Spleen (tissue), 7 donors: Measurements from ENCODE around the gene TMEM131L.

Source experiments
- CTCF ChIP-seq, 11 experiments: fragments of 200-600 bp in 7 of 11; fragments of 450-650 bp in 4 of 11; sonication (generic) in 4 of 11; IDR thresholded peaks in 8 of 11; conservative IDR thresholded peaks in 3 of 11; 1 replicate in 7 of 11; 2 replicates in 4 of 11; pipeline versions ENCODE4 v1.4.0 to v1.8.0; 2016 to 2021; ENCODE audit warnings: antibody characterized with exemption in 11 of 11, inconsistent platforms in 4 of 11, mild to moderate bottlenecking in 1 of 11
- POLR2A ChIP-seq, 3 donors: fragments of 450-650 bp; IDR thresholded peaks; one replicate each; pipeline ENCODE4 v1.5.1; 2017; ENCODE audit warnings: antibody characterized with exemption in 3 of 3, mild to moderate bottlenecking in 1 of 3
- POLR2AphosphoS5 ChIP-seq, 3 donors: sonication (generic); formaldehyde crosslinking; IDR thresholded peaks; one replicate each; pipeline ENCODE4 v1.5.1; 2017; ENCODE audit warnings: antibody characterized with exemption in 3 of 3
- donor health status: DM: no; HTN: no; CAD: no; lungs with moderate emphysema.
- donor health status: DM: no; HTN: no; CAD: no.
- donor health status: DM: no; HTN: no; CAD: no.

DNA sequence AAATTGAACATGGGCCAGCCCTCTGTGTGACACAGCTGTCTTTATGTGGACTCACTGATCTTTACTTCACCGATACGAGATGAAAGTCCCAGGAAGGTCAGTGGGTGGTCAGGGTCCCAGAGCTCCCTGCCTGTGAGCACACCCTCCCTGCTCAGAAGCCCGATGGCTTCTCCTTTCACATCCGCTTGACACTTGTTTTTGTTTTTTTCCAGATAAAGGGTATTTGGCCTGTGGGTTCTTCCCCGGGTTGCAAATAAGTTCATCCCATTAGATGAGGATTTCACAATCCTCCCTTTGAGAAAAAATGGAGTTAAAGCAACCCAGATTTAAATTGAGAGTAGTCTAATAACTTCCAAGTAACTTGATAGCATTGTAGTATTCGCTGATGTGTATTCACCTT, 169.7 kb downstream of the TMEM131L start:
- TF ChIP-seq CTCF (IDR thresholded peaks at IDR 0.05 in 8 of 11, conservative IDR thresholded peaks at IDR 0.05 in 3 of 11) = no peak
- no peak for TF ChIP-seq POLR2AphosphoS5 (IDR thresholded peaks at IDR 0.05)
- TF ChIP-seq POLR2A (IDR thresholded peaks at IDR 0.05) = no peak
